ENCODE data around the gene CPXCR1. TPM values are rescaled to one million over a fixed set of nuclear protein-coding genes. Genes with fewer than 3 reads are reported as not detected.

CPXCR1 gene
- total RNA-seq = not detected in 2 replicates

GRCh38 chrX:88746925-88747324 is at the start of gene CPXCR1:
Gene CPXCR1 (plus strand): TSS chrX:88747225. CDS start chrX:88753415, 6,190 bp downstream.

Measured in tracheal epithelial cell (primary cell).